Panc1 (cell line): ENCODE results near the gene RFTN1. TPM values are rescaled to one million over a fixed set of nuclear protein-coding genes. Genes with fewer than 3 reads are reported as not detected.

Experiments
- ATAC-seq: fragments of 200-7000 bp; cut with Tn5 transposase; 2 replicates; pipeline ENCODE4 v1.9.1; 2020; ENCODE audit warnings: mild to moderate bottlenecking, moderate library complexity
- BruUV-seq: library from RNA; stranded (reverse); fragments of 400-500 nt; replicated peaks from 2 replicates; lab custom pipeline; 2021; lab: Mats Ljungman, UMichigan
- CTCF ChIA-PET: fragments of 300-600 bp; sonication (Branson Sonifier 250); formaldehyde crosslinking; loops from one replicate; lab custom pipeline; 2022; ENCODE audit warnings: antibody characterized with exemption; lab: Charles Lee
- POLR2A ChIA-PET: fragments of 300-600 bp; sonication (Branson Sonifier 250); formaldehyde crosslinking; loops from one replicate; lab custom pipeline; 2022; ENCODE audit warnings: antibody characterized with exemption; lab: Charles Lee
- DNase-seq: peaks from one replicate; pipeline ENCODE4 v3.0.0-alpha.2; 2010; ENCODE audit warnings: low read depth, low spot score
- H3K27ac ChIP-seq: 2 replicates; pipeline ENCODE4 v1.5.1; 2011; ENCODE audit warnings: mild to moderate bottlenecking, low read length, inconsistent platforms
- H3K27me3 ChIP-seq: fragments of 200-500 bp; sonication (Bioruptor generic); 2 replicates; pipeline ENCODE4 v1.6.0; 2014; ENCODE audit warnings: low read length, inconsistent platforms; ENCODE audit not compliant: control insufficient read depth, insufficient read depth
- H3K36me3 ChIP-seq: fragments of 200-500 bp; sonication (Bioruptor generic); 2 replicates; pipeline ENCODE4 v1.5.1; 2014; ENCODE audit warnings: inconsistent platforms, mild to moderate bottlenecking, low read length, moderate library complexity; ENCODE audit not compliant: control insufficient read depth, insufficient read depth
- H3K4me1 ChIP-seq: 2 replicates; pipeline ENCODE4 v1.5.1; 2011; ENCODE audit warnings: inconsistent platforms, mild to moderate bottlenecking, low read length, moderate library complexity; ENCODE audit not compliant: control insufficient read depth, insufficient read depth
- H3K4me3 ChIP-seq, 2 experiments: 2 replicates each; pipeline ENCODE4 v1.5.1; 2011 to 2012; ENCODE audit warnings: low read depth in 2 of 2, low read length in 2 of 2, mild to moderate bottlenecking in 2 of 2, inconsistent platforms in 1 of 2, moderate library complexity in 1 of 2
- H3K9me3 ChIP-seq: fragments of 200-500 bp; sonication (Bioruptor generic); 2 replicates; pipeline ENCODE4 v1.5.1; 2014; ENCODE audit warnings: low read depth, mild to moderate bottlenecking, inconsistent platforms, low read length, moderate library complexity; ENCODE audit not compliant: control insufficient read depth, insufficient read depth
- POLR2AphosphoS5 ChIP-seq: IDR thresholded peaks from 2 replicates; pipeline ENCODE4 v1.6.1; 2012; ENCODE audit warnings: mild to moderate bottlenecking, low read depth, low read length, moderate library complexity
- SIN3A ChIP-seq: IDR thresholded peaks from 2 replicates; pipeline ENCODE4 v1.6.1; 2012; ENCODE audit warnings: low read depth, mild to moderate bottlenecking, low read length, moderate library complexity, borderline replicate concordance; ENCODE audit not compliant: insufficient read depth
- TCF7L2 ChIP-seq: IDR thresholded peaks from 2 replicates; pipeline ENCODE4 v1.6.1; 2011; ENCODE audit warnings: mild to moderate bottlenecking, low read depth, low read length, inconsistent platforms
- in situ Hi-C: cut with HindIII; loops from 2 replicates; pipeline ENCODE4 v1.10.0; 2016; ENCODE audit warnings: low sequenced_read_pairs, low pct_unique_long_range_greater_than_20kb
- intact Hi-C: fragments of 100-400 bp; cut with micrococcal nuclease; formaldehyde crosslinking; loops from one replicate; pipeline ENCODE4 v1.10.0; 2022; ENCODE audit not compliant: unreplicated experiment
- total RNA-seq: library from RNA; stranded (reverse); gene quantifications from one replicate; pipeline ENCODE4 v1.2.1, GENCODE V29; 2021; ENCODE audit not compliant: unreplicated experiment
- TF ChIP-seq, protein P1 (sequence below): fragments of 450-650 bp; IDR thresholded peaks from 2 replicates; pipeline ENCODE4 v1.5.1; 2017; ENCODE audit warnings: mild to moderate bottlenecking
- TF ChIP-seq, protein P2 (sequence below), 2 experiments: IDR thresholded peaks; 2 replicates each; pipeline ENCODE4 v1.6.1; 2011 to 2012; ENCODE audit warnings: low read depth in 2 of 2, control low read depth in 1 of 2, low read length in 1 of 2, mild to moderate bottlenecking in 1 of 2, moderate library complexity in 1 of 2; ENCODE audit not compliant: insufficient read depth in 1 of 2

Gene RFTN1
- total RNA-seq, 1 experiment from 2014 or later: 0.90 TPM

- DNase-seq (no peak), ATAC-seq (no peak)
- CTCF ChIA-PET: interaction anchor here (0.7 to 1.5 kb wide), 4 partner anchors 14 to 260 kb away, joined by 3 to 11 read pairs (median 4); no protein-coding TSS in a partner anchor
- in situ Hi-C loops (no loop called here), intact Hi-C loops (loop anchor here (1.0 kb wide), 1 partner anchor 259 kb away; no protein-coding TSS in a partner anchor)
- Histone ChIP-seq H3K4me3 (no peak overlapping the region), H3K27ac (no peak overlapping the region), H3K36me3 (no peaks in the 10 kb centered on the region), H3K27me3 (no peaks in the 10 kb centered on the region), H3K4me1 (no peaks in the 10 kb centered on the region), H3K9me3 (no peaks in the 10 kb centered on the region)
- POLR2A ChIA-PET: interaction anchor here (0.5 to 0.6 kb wide), 2 partner anchors 26 to 27 kb away, joined by 3 to 12 read pairs; partner anchors contain the start of gene OXNAD1
- BruUV-seq: no TSS peak
- TF ChIP-seq TCF7L2 (no peak), POLR2AphosphoS5 (no peak), SIN3A (no peak)
- TF ChIP-seq, protein P1, sequence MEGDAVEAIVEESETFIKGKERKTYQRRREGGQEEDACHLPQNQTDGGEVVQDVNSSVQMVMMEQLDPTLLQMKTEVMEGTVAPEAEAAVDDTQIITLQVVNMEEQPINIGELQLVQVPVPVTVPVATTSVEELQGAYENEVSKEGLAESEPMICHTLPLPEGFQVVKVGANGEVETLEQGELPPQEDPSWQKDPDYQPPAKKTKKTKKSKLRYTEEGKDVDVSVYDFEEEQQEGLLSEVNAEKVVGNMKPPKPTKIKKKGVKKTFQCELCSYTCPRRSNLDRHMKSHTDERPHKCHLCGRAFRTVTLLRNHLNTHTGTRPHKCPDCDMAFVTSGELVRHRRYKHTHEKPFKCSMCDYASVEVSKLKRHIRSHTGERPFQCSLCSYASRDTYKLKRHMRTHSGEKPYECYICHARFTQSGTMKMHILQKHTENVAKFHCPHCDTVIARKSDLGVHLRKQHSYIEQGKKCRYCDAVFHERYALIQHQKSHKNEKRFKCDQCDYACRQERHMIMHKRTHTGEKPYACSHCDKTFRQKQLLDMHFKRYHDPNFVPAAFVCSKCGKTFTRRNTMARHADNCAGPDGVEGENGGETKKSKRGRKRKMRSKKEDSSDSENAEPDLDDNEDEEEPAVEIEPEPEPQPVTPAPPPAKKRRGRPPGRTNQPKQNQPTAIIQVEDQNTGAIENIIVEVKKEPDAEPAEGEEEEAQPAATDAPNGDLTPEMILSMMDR: no peak
- TF ChIP-seq, protein P2, sequence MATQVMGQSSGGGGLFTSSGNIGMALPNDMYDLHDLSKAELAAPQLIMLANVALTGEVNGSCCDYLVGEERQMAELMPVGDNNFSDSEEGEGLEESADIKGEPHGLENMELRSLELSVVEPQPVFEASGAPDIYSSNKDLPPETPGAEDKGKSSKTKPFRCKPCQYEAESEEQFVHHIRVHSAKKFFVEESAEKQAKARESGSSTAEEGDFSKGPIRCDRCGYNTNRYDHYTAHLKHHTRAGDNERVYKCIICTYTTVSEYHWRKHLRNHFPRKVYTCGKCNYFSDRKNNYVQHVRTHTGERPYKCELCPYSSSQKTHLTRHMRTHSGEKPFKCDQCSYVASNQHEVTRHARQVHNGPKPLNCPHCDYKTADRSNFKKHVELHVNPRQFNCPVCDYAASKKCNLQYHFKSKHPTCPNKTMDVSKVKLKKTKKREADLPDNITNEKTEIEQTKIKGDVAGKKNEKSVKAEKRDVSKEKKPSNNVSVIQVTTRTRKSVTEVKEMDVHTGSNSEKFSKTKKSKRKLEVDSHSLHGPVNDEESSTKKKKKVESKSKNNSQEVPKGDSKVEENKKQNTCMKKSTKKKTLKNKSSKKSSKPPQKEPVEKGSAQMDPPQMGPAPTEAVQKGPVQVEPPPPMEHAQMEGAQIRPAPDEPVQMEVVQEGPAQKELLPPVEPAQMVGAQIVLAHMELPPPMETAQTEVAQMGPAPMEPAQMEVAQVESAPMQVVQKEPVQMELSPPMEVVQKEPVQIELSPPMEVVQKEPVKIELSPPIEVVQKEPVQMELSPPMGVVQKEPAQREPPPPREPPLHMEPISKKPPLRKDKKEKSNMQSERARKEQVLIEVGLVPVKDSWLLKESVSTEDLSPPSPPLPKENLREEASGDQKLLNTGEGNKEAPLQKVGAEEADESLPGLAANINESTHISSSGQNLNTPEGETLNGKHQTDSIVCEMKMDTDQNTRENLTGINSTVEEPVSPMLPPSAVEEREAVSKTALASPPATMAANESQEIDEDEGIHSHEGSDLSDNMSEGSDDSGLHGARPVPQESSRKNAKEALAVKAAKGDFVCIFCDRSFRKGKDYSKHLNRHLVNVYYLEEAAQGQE (IDR thresholded peaks at IDR 0.05; ENCODE audit: insufficient read depth in 1 of 2, low read depth in 2 of 2, low read length in 1 of 2): no peak
Observed at GRCh38 chr3:16290827-16291196, 222.7 kb downstream of the RFTN1 start.

DNA sequence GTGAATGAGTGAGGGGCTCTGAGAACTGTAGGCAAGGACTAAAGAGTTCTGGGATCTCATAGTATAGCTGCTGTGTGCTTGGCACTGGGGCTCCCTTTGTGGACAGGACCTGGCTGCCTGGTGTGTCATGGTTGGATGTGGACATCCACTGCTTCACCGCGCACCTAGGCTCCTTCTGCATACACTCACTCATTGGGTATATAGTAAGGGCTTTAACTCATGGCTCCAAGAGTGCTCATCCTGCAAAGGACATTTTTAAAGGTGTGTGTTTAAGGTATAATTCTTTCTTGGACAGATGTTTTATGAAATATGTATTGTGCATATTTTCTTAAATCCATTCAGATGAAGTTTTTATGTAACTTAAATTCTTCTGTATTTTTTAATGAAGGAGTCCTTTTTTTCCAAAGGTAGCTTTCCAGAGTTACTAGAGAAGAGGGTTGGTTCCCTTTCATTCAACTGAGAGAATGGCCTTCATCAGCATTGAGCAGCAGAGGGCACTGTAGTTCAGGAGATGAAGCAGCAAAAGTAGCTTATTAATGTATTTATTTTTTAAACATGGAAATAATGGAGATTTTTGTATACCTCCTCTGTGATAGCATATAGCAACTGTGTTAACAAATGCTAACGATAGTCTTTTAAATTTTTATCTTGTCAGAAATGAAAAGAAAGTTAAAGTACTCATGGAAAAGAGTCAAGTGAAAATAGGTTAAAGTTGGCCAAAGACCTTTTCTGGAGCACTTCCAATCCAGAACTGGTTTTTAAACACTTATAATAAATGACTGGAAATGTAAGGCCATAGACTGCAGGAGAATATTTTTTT lies 223.3 kb downstream of the RFTN1 start:
- POLR2A ChIA-PET: interaction anchor here (0.5 to 0.6 kb wide), 2 partner anchors 25 to 26 kb away, joined by 3 to 12 read pairs; partner anchors contain the start of gene OXNAD1
- no peaks in the 10 kb centered on the region for H3K27me3 ChIP-seq
- H3K9me3 ChIP-seq: no peaks in the 10 kb centered on the region
- ATAC-seq (peak; percentile 68; the same call in 1 of the 2 replicates), DNase-seq (peak; percentile 20)
- no peak overlapping the region for H3K4me3 ChIP-seq
- intact Hi-C loops: loop anchor here (1.0 kb wide), 1 partner anchor 260 kb away; no protein-coding TSS in a partner anchor
- TF ChIP-seq, protein P1: peak; percentile 69; the same call in 1 of the 2 replicates
- TF ChIP-seq, protein P2 (IDR thresholded peaks at IDR 0.05; ENCODE audit: insufficient read depth in 1 of 2, low read depth in 2 of 2, low read length in 1 of 2): no peak
- no peak for TF ChIP-seq POLR2AphosphoS5
- H3K27ac ChIP-seq: no peak overlapping the region
- in situ Hi-C loops: no loop called here
- no peaks in the 10 kb centered on the region for H3K36me3 ChIP-seq
- H3K4me1 ChIP-seq: no peaks in the 10 kb centered on the region
- CTCF ChIA-PET: interaction anchor here (0.6 to 1.5 kb wide), 5 partner anchors 14 to 309 kb away, joined by 3 to 11 read pairs (median 4); no protein-coding TSS in a partner anchor
- no TSS peak for BruUV-seq
